Stomach (tissue), 4 donors: ENCODE data around the gene FCER1G.

Experiments used
- EP300 ChIP-seq: sonication (generic); formaldehyde crosslinking; IDR thresholded peaks from one replicate; pipeline ENCODE4 v1.6.1; 2017; ENCODE audit warnings: antibody characterized with exemption
- POLR2A ChIP-seq, 4 donors: fragments of 450-650 bp; IDR thresholded peaks; one replicate each; pipeline ENCODE4 v1.6.1; 2016; ENCODE audit warnings: antibody characterized with exemption in 4 of 4, control low read depth in 2 of 4, mild to moderate bottlenecking in 1 of 4, moderate library complexity in 1 of 4
- POLR2AphosphoS5 ChIP-seq, 3 donors: sonication (generic); formaldehyde crosslinking; IDR thresholded peaks; one replicate each; pipeline ENCODE4 v1.6.1; 2016; ENCODE audit warnings: antibody characterized with exemption in 3 of 3
- TF ChIP-seq, protein P1 (sequence below), 7 experiments: fragments of 450-650 bp in 4 of 7; fragments of 200-600 bp in 3 of 7; sonication (generic) in 3 of 7; IDR thresholded peaks; one replicate each; pipeline ENCODE4 v1.5.1; 2016 to 2019; ENCODE audit warnings: antibody characterized with exemption in 7 of 7, control low read depth in 2 of 7, mild to moderate bottlenecking in 1 of 7

DNA sequence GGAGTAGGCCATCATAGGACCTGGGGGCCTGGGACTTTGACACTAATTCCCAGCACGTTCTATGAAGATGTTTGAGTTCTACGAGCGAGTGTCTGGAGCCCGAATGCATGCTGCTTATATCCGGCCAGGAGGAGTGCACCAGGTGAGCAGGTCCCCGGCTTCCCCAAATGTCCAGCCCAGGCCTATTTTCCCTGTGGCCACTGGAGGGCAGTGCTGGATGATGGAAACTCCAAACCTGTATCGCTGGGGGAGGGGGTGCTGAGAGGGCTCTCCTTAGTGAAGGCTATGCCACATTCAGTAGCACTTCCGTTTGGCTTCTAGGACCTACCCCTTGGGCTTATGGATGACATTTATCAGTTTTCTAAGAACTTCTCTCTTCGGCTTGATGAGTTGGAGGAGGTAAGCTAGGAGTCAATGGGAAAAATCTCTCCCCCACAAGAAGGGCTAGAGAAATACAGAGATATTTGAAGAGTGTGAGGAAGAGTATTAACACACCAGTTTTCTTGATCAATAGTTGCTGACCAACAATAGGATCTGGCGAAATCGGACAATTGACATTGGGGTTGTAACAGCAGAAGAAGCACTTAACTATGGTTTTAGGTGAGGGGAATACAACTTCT lies 5.2 kb upstream of the FCER1G start:
- TF ChIP-seq, protein P1, sequence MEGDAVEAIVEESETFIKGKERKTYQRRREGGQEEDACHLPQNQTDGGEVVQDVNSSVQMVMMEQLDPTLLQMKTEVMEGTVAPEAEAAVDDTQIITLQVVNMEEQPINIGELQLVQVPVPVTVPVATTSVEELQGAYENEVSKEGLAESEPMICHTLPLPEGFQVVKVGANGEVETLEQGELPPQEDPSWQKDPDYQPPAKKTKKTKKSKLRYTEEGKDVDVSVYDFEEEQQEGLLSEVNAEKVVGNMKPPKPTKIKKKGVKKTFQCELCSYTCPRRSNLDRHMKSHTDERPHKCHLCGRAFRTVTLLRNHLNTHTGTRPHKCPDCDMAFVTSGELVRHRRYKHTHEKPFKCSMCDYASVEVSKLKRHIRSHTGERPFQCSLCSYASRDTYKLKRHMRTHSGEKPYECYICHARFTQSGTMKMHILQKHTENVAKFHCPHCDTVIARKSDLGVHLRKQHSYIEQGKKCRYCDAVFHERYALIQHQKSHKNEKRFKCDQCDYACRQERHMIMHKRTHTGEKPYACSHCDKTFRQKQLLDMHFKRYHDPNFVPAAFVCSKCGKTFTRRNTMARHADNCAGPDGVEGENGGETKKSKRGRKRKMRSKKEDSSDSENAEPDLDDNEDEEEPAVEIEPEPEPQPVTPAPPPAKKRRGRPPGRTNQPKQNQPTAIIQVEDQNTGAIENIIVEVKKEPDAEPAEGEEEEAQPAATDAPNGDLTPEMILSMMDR (IDR thresholded peaks at IDR 0.05), result peak in 5 of 7 experiments; percentile 40 to 94 (median 85)
- no peak for TF ChIP-seq POLR2A (IDR thresholded peaks at IDR 0.05)
- no peak for TF ChIP-seq EP300
- no peak for TF ChIP-seq POLR2AphosphoS5 (IDR thresholded peaks at IDR 0.05)
